PC-3 (cell line): ENCODE results near the gene LAMA5. TPM values are rescaled to one million over a fixed set of nuclear protein-coding genes. Genes with fewer than 3 reads are reported as not detected.

Experiments used
- ATAC-seq: fragments of 200-7000 bp; cut with Tn5 transposase; 2 replicates; pipeline ENCODE4 v1.9.1; 2020; ENCODE audit warnings: mild to moderate bottlenecking, moderate library complexity
- BruUV-seq: library from RNA; stranded (reverse); fragments of 400-500 nt; replicated peaks from 2 replicates; lab custom pipeline; 2021; lab: Mats Ljungman, UMichigan
- CTCF ChIA-PET: fragments of 300-600 bp; sonication (Branson Sonifier 250); formaldehyde crosslinking; loops from one replicate; lab custom pipeline; 2022; ENCODE audit warnings: antibody characterized with exemption; lab: Charles Lee
- POLR2A ChIA-PET: fragments of 300-600 bp; sonication (Branson Sonifier 250); formaldehyde crosslinking; loops from one replicate; lab custom pipeline; 2022; ENCODE audit warnings: antibody characterized with exemption; ENCODE audit not compliant: unreplicated experiment; lab: Charles Lee
- DNase-seq: peaks from one replicate; pipeline ENCODE4 v3.0.0-alpha.2; 2015
- H2AFZ ChIP-seq: fragments of 300-600 bp; sonication (generic); 2 replicates; pipeline ENCODE4 v1.6.0; 2016; ENCODE audit warnings: antibody characterized with exemption, low read length
- H3F3A ChIP-seq: fragments of 300-600 bp; sonication (generic); one replicate; pipeline ENCODE4 v1.6.0; 2017; ENCODE audit warnings: antibody characterized with exemption, low read length, control low read depth, mild to moderate bottlenecking; ENCODE audit not compliant: unreplicated experiment
- H3K27ac ChIP-seq: fragments of 300-600 bp; sonication (generic); 2 replicates; pipeline ENCODE4 v1.5.1; 2016; ENCODE audit warnings: mild to moderate bottlenecking, low read length
- H3K27me3 ChIP-seq: fragments of 300-600 bp; sonication (generic); 2 replicates; pipeline ENCODE4 v1.6.1; 2016; ENCODE audit warnings: low read length, mixed read lengths
- H3K36me3 ChIP-seq: fragments of 300-600 bp; sonication (generic); 2 replicates; pipeline ENCODE4 v1.6.1; 2016; ENCODE audit warnings: low read depth, mixed run types, low read length, mixed read lengths
- H3K4me1 ChIP-seq: fragments of 300-600 bp; sonication (generic); 2 replicates; pipeline ENCODE4 v1.5.1; 2016; ENCODE audit warnings: low read length; ENCODE audit not compliant: insufficient read depth
- H3K4me2 ChIP-seq: fragments of 300-600 bp; sonication (generic); 2 replicates; pipeline ENCODE4 v1.6.0; 2016; ENCODE audit warnings: low read length
- H3K4me3 ChIP-seq: fragments of 300-600 bp; sonication (generic); 2 replicates; pipeline ENCODE4 v1.5.1; 2016; ENCODE audit warnings: mild to moderate bottlenecking, low read length, mixed read lengths
- H3K79me2 ChIP-seq: fragments of 300-600 bp; sonication (generic); 2 replicates; pipeline ENCODE4 v1.6.1; 2017; ENCODE audit warnings: low read length, mixed read lengths
- H3K9ac ChIP-seq: fragments of 300-600 bp; sonication (generic); 2 replicates; pipeline ENCODE4 v1.6.0; 2016; ENCODE audit warnings: mild to moderate bottlenecking, low read length
- H3K9me2 ChIP-seq: fragments of 300-600 bp; sonication (generic); replicated peaks from 2 replicates; pipeline ENCODE4 v1.6.1; 2016; ENCODE audit warnings: mixed run types, low read length, mixed read lengths
- H3K9me3 ChIP-seq: fragments of 300-600 bp; sonication (generic); 2 replicates; pipeline ENCODE4 v1.6.1; 2016; ENCODE audit warnings: low read length, mixed read lengths
- H4K20me1 ChIP-seq: fragments of 300-600 bp; sonication (generic); 2 replicates; pipeline ENCODE4 v1.6.1; 2016; ENCODE audit warnings: low read length, mixed read lengths
- CTCF ChIP-seq: fragments of 300-600 bp; sonication (generic); conservative IDR thresholded peaks from 2 replicates; pipeline ENCODE4 v1.5.1; 2017; ENCODE audit warnings: antibody characterized with exemption, low read depth, mild to moderate bottlenecking, low read length
- EZH2 ChIP-seq: fragments of 300-600 bp; sonication (generic); IDR thresholded peaks from one replicate; pipeline ENCODE4 v1.6.1; 2017; ENCODE audit warnings: antibody characterized with exemption, mild to moderate bottlenecking, low read length; ENCODE audit not compliant: unreplicated experiment
- EZH2phosphoT487 ChIP-seq: fragments of 300-600 bp; sonication (generic); IDR thresholded peaks from 2 replicates; pipeline ENCODE4 v1.6.1; 2018; ENCODE audit warnings: mild to moderate bottlenecking, antibody characterized with exemption, low read length, borderline replicate concordance
- intact Hi-C: fragments of 100-400 bp; cut with micrococcal nuclease; formaldehyde crosslinking; loops from 2 replicates; pipeline ENCODE4 v1.9.0; 2023
- total RNA-seq: library from RNA; depleted of rRNA; stranded (reverse); fragments of >200 nt; gene quantifications from 2 replicates; pipeline ENCODE4 v1.2.3, GENCODE V29; 2014

Gene LAMA5
- total RNA-seq, 1 experiment from 2014 or later, result 196 TPM

DNA sequence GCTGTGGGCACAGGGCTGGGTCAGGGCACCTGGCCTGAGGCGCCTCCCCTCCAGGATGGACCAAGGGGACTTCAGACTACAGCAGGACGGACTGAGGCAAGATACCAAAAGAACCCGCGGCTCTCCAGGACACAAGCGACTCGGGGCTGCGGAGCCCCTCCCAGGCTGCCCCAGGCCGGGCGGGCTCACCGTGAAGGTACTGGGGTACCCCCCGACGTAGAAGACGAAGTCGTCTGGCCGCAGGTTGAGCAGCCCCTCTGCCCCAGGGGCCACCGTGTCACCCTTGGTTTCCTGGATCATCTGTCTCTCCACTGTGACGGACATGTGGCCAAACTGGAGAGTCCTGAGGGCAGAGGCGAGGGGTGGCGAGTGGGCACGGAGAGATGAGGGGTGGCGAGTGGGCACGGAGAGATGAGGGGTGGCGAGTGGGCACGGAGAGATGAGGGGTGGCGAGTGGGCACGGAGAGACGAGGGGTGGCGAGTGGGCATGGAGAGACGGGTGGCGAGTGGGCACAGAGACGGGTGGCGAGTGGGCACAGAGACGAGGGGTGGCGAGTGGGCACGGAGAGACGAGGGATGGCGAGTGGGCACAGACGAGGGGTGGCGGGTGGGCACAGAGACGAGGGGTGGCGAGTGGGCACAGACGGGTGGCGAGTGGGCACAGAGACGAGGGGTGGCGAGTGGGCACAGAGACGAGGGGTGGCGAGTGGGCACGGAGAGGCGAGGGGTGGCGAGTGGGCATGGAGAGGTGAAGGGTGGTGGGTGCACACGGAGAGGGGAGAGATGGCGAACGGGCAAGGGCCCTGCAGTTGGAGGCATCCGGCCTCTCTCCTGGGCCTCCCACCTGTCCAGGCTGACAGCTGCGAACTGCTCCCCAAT lies 53.4 kb downstream of the LAMA5 start:
- peaks cover 6% of the 10 kb centered on the region for H3F3A ChIP-seq
- peaks cover 61% of the 10 kb centered on the region for H3K36me3 ChIP-seq
- intact Hi-C loops, result no loop called here
- no peak for DNase-seq
- H3K4me2 ChIP-seq, result no peak overlapping the region
- H3K9me3 ChIP-seq, result no peaks in the 10 kb centered on the region
- no peak for TF ChIP-seq EZH2
- no peak for TF ChIP-seq CTCF
- no peak for TF ChIP-seq EZH2phosphoT487
- POLR2A ChIA-PET, result no interaction called here
- H3K9ac ChIP-seq, result no peak overlapping the region
- no peaks in the 10 kb centered on the region for H3K4me1 ChIP-seq
- H3K9me2 ChIP-seq, result no peaks in the 10 kb centered on the region
- ATAC-seq, result no peak
- no peaks in the 10 kb centered on the region for H3K27me3 ChIP-seq
- H3K4me3 ChIP-seq, result no peak overlapping the region
- CTCF ChIA-PET, result no interaction called here
- 0 out of 2 replicates have a peak, but pooled peaks cover 4% of the 10 kb centered on the region for H4K20me1 ChIP-seq
- H2AFZ ChIP-seq, result no peak overlapping the region
- BruUV-seq, result no TSS peak
- H3K27ac ChIP-seq, result no peak overlapping the region
- no peaks in the 10 kb centered on the region for H3K79me2 ChIP-seq

DNA sequence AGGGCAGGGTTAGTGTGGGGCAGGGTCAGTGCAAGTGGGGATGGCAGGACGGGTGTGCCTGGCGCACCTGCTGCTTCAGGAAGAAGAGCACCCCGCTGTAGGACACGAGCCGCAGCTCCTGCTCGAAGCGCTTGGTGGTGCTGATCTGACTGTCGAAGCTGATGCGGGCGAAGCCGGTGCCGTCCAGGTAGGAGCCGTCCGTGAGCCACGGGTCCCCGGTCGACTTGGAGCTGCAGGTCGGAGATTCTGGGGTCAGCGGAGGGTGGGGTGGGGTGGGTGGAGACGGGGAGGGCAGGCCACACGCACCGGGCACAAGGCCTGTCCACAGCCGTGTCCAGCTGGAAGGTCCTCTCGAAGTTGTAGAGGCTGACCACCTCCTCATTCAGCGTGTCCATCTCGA lies 54.1 kb downstream of the LAMA5 start:
- ATAC-seq (no peak), DNase-seq (no peak)
- ChIA-PET POLR2A (no interaction called here), CTCF (no interaction called here)
- BruUV-seq, result no TSS peak
- Histone ChIP-seq H3K4me1 (no peaks in the 10 kb centered on the region), H3K4me3 (no peak overlapping the region), H3K9ac (no peak overlapping the region), H3K27ac (no peak overlapping the region), H3K9me3 (no peaks in the 10 kb centered on the region), H3K4me2 (no peak overlapping the region), H3K79me2 (no peaks in the 10 kb centered on the region), H3F3A (peaks cover 8% of the 10 kb centered on the region), H2AFZ (no peak overlapping the region), H3K36me3 (peaks cover 66% of the 10 kb centered on the region), H4K20me1 (peaks cover 7% of the 10 kb centered on the region), H3K27me3 (no peaks in the 10 kb centered on the region), H3K9me2 (no peaks in the 10 kb centered on the region)
- TF ChIP-seq EZH2phosphoT487 (no peak), CTCF (no peak), EZH2 (no peak)
- intact Hi-C loops, result no loop called here

- POLR2A ChIA-PET, result no interaction called here
- no peak for ATAC-seq
- no peak overlapping the region for H3K4me3 ChIP-seq
- H3K4me2 ChIP-seq, result no peak overlapping the region
- peaks cover 69% of the 10 kb centered on the region for H3K36me3 ChIP-seq
- CTCF ChIA-PET, result no interaction called here
- H3K4me1 ChIP-seq, result no peaks in the 10 kb centered on the region
- no peaks in the 10 kb centered on the region for H3K9me2 ChIP-seq
- peaks cover 8% of the 10 kb centered on the region for H3F3A ChIP-seq
- no peaks in the 10 kb centered on the region for H3K27me3 ChIP-seq
- no peaks in the 10 kb centered on the region for H3K9me3 ChIP-seq
- no peaks in the 10 kb centered on the region; the same call in 1 of the 2 replicates for H3K79me2 ChIP-seq
- no peak overlapping the region for H2AFZ ChIP-seq
- peaks cover 11% of the 10 kb centered on the region for H4K20me1 ChIP-seq
- no peak overlapping the region for H3K9ac ChIP-seq
- H3K27ac ChIP-seq, result no peak overlapping the region
- BruUV-seq, result no TSS peak
- DNase-seq, result no peak
- no peak for TF ChIP-seq EZH2
- TF ChIP-seq EZH2phosphoT487, result no peak
- TF ChIP-seq CTCF, result no peak
- intact Hi-C loops, result no loop called here
Measured at GRCh38 chr20:62312662-62312977, 54.5 kb downstream of the LAMA5 start.
